Naive thymus-derived CD8-positive, alpha-beta T cell (primary cell): Measurements from ENCODE around the gene S100PBP. TPM values are rescaled to one million over a fixed set of nuclear protein-coding genes. Genes with fewer than 3 reads are reported as not detected.
A peak's percentile ranks its signal among the peaks of the same experiment; 100 is the strongest.

Source experiments
- ATAC-seq, 2 donors: fragments of 150-1000 bp; cut with Tn5 transposase in 1 of 2; sonication (Bioruptor Pico), chemical (Tn5 transposase) in 1 of 2; 1 replicate in 1 of 2; 2 replicates in 1 of 2; pipeline ENCODE4 v1.10.0; 2021; ENCODE audit warnings: mild to moderate bottlenecking in 2 of 2, moderate library complexity in 2 of 2
- POLR2A ChIA-PET: fragments of 350-600 bp; sonication (Branson Sonifier 250); formaldehyde crosslinking; loops from one replicate; lab custom pipeline; 2021; ENCODE audit warnings: antibody characterized with exemption; lab: Charles Lee
- DNase-seq, 10 donors: peaks; one replicate each; pipeline versions ENCODE4 v3.0.0 to v3.0.0-alpha.2; 2020 to 2022
- H3K27ac Mint-ChIP-seq, 10 donors: one replicate each; pipeline ENCODE4 v1.8.0; 2020 to 2022; ENCODE audit warnings: mild to moderate bottlenecking in 10 of 10, mixed read lengths in 10 of 10, moderate library complexity in 4 of 10, inconsistent platforms in 1 of 10
- H3K27me3 Mint-ChIP-seq, 5 donors: one replicate each; pipeline ENCODE4 v1.8.0; 2021 to 2022; ENCODE audit warnings: mixed read lengths in 5 of 5
- H3K36me3 Mint-ChIP-seq, 3 donors: one replicate each; pipeline ENCODE4 v1.8.0; 2020 to 2022; ENCODE audit warnings: mixed read lengths in 3 of 3, mild to moderate bottlenecking in 2 of 3, inconsistent platforms in 1 of 3
- H3K4me1 Mint-ChIP-seq, 4 donors: one replicate each; pipeline ENCODE4 v1.8.0; 2021 to 2022; ENCODE audit warnings: mixed read lengths in 4 of 4
- H3K4me3 Mint-ChIP-seq, 10 donors: one replicate each; pipeline ENCODE4 v1.8.0; 2020 to 2022; ENCODE audit warnings: mild to moderate bottlenecking in 10 of 10, mixed read lengths in 10 of 10, moderate library complexity in 6 of 10, inconsistent platforms in 1 of 10
- H3K9me3 Mint-ChIP-seq, 9 donors: one replicate each; pipeline ENCODE4 v1.8.0; 2020 to 2022; ENCODE audit warnings: mixed read lengths in 9 of 9, mild to moderate bottlenecking in 3 of 9, inconsistent platforms in 1 of 9, moderate library complexity in 1 of 9
- polyA plus RNA-seq, 3 donors: library from polyadenylated mRNA; unstranded; fragments of 300-500 nt; fragmentation: Illumina TruSeq; gene quantifications; one replicate each; pipeline ENCODE4 v1.2.3, GENCODE V29; 2021
- total RNA-seq, 8 experiments: library from RNA in 2 of 8; stranded (reverse) in 2 of 8; gene quantifications; one replicate each; pipeline ENCODE4 v1.2.3 and lab custom pipeline; 2021 to 2026

S100PBP gene
- total and polyA plus RNA-seq, 5 experiments from 2014 or later: 5.0 to 50.5 (median 9.6) TPM

- DNase-seq (no peak), ATAC-seq (no peak)
- Mint-ChIP-seq H3K9me3 (no peaks in the 10 kb centered on the region), H3K4me3 (peak overlapping the region in 8 of 10 donors; percentile 30 to 82 (median 68)), H3K36me3 (peaks cover 0 to 38% (median 0%) of the 10 kb centered on the region in 3 donors), H3K27me3 (peaks cover 23 to 53% (median 41%) of the 10 kb centered on the region in 5 donors), H3K27ac (peak overlapping the region in 2 of 10 donors; percentile 49 to 55), H3K4me1 (peaks cover 17 to 28% (median 22%) of the 10 kb centered on the region in 4 donors)
- POLR2A ChIA-PET: no interaction called here
These were observed 51.5 kb downstream of the S100PBP start for GRCh38 chr1:32868806-32869455.

GRCh38 chr1:32869923-32870614 lies 52.6 kb downstream of the S100PBP start:
- peaks cover 26 to 64% (median 49%) of the 10 kb centered on the region in 5 donors for H3K27me3 Mint-ChIP-seq

GRCh38 chr1:32870615-32871363 lies 53.3 kb downstream of the S100PBP start, which contains the start of gene FNDC5:
Gene FNDC5 (minus strand): TSS chr1:32870912.
- Mint-ChIP-seq H3K4me3 (peak within 1 kb of the TSS; percentile 66 to 86 (median 73)), H3K27ac (peak within 1 kb of the TSS in 2 of 10 donors; percentile 56 to 76), H3K36me3 (peaks cover 0 to 29% (median 0%) of the 10 kb centered on the region in 3 donors), H3K4me1 (peaks cover 14 to 28% (median 22%) of the 10 kb centered on the region in 4 donors), H3K9me3 (no peaks in the 10 kb centered on the region), H3K27me3 (peaks cover 30 to 71% (median 56%) of the 10 kb centered on the region in 5 donors)
- ATAC-seq (peak; percentile 31 to 43), DNase-seq (no peak)
- POLR2A ChIA-PET: no interaction called here

More at GRCh38 chr1:32869923-32870614, 52.6 kb downstream of the S100PBP start:
- Mint-ChIP-seq H3K4me1 (peaks cover 14 to 28% (median 22%) of the 10 kb centered on the region in 4 donors), H3K27ac (peak overlapping the region in 2 of 10 donors; percentile 40 to 56), H3K36me3 (peaks cover 0 to 27% (median 0%) of the 10 kb centered on the region in 3 donors), H3K4me3 (peak overlapping the region; percentile 62 to 86 (median 72)), H3K9me3 (no peaks in the 10 kb centered on the region)
- ATAC-seq (no peak), DNase-seq (no peak)
- POLR2A ChIA-PET: no interaction called here

- Mint-ChIP-seq H3K27me3 (peaks cover 30 to 79% (median 59%) of the 10 kb centered on the region in 5 donors), H3K36me3 (peaks cover 0 to 24% (median 0%) of the 10 kb centered on the region in 3 donors), H3K4me1 (peaks cover 14 to 28% (median 23%) of the 10 kb centered on the region in 4 donors), H3K27ac (peak overlapping the region in 1 of 10 donors; percentile 76), H3K9me3 (no peaks in the 10 kb centered on the region), H3K4me3 (peak overlapping the region; percentile 42 to 80 (median 69))
- ATAC-seq (no peak), DNase-seq (peak in 1 of 10 donors; percentile 10)
- POLR2A ChIA-PET: no interaction called here
These were observed 54.1 kb downstream of the S100PBP start for GRCh38 chr1:32871364-32872191.

- H3K36me3 Mint-ChIP-seq: peaks cover 0 to 21% (median 0%) of the 10 kb centered on the region in 3 donors
- POLR2A ChIA-PET: no interaction called here
- peaks cover 30 to 84% (median 59%) of the 10 kb centered on the region in 5 donors for H3K27me3 Mint-ChIP-seq
- ATAC-seq: no peak
- peaks cover 14 to 28% (median 23%) of the 10 kb centered on the region in 4 donors for H3K4me1 Mint-ChIP-seq
- peak overlapping the region in 1 of 10 donors; percentile 68 for H3K4me3 Mint-ChIP-seq
- H3K27ac Mint-ChIP-seq: no peak overlapping the region
- no peak for DNase-seq
- no peaks in the 10 kb centered on the region for H3K9me3 Mint-ChIP-seq
These were observed 54.7 kb downstream of the S100PBP start for GRCh38 chr1:32872192-32872460.

GRCh38 chr1:32873484-32873883 lies 56.0 kb downstream of the S100PBP start:
- H3K9me3 Mint-ChIP-seq: no peaks in the 10 kb centered on the region
- ATAC-seq (no peak), DNase-seq (peak in 1 of 10 donors; percentile 10)
- no peak overlapping the region for H3K4me3 Mint-ChIP-seq
- peaks cover 33 to 90% (median 62%) of the 10 kb centered on the region in 5 donors for H3K27me3 Mint-ChIP-seq
- peaks cover 0 to 13% (median 0%) of the 10 kb centered on the region in 3 donors for H3K36me3 Mint-ChIP-seq
- H3K4me1 Mint-ChIP-seq: peaks cover 14 to 28% (median 23%) of the 10 kb centered on the region in 4 donors
- POLR2A ChIA-PET: no interaction called here
- H3K27ac Mint-ChIP-seq: no peak overlapping the region

GRCh38 chr1:32874860-32875752 lies 57.7 kb downstream of the S100PBP start:
- POLR2A ChIA-PET: no interaction called here
- Mint-ChIP-seq H3K36me3 (peaks cover 0 to 2% (median 0%) of the 10 kb centered on the region in 3 donors), H3K4me3 (no peak overlapping the region), H3K9me3 (no peaks in the 10 kb centered on the region), H3K27me3 (peaks cover 24 to 74% (median 45%) of the 10 kb centered on the region in 5 donors), H3K27ac (peak overlapping the region in 1 of 10 donors; percentile 5), H3K4me1 (peaks cover 6 to 18% (median 17%) of the 10 kb centered on the region in 4 donors)
- ATAC-seq (no peak), DNase-seq (no peak)

GRCh38 chr1:32876341-32877210 lies 59.1 kb downstream of the S100PBP start:
- Mint-ChIP-seq H3K36me3 (peaks cover 0 to 2% (median 0%) of the 10 kb centered on the region in 3 donors), H3K4me3 (no peak overlapping the region), H3K27ac (no peak overlapping the region), H3K4me1 (peaks cover 3 to 9% (median 8%) of the 10 kb centered on the region in 4 donors), H3K9me3 (no peaks in the 10 kb centered on the region), H3K27me3 (peaks cover 18 to 75% (median 46%) of the 10 kb centered on the region in 5 donors)
- DNase-seq: peak in 9 of 10 donors; percentile 20 to 61 (median 49)
- POLR2A ChIA-PET: no interaction called here
- ATAC-seq: peak; percentile 80 to 85

- Mint-ChIP-seq H3K36me3 (peaks cover 0 to 2% (median 0%) of the 10 kb centered on the region in 3 donors), H3K4me3 (no peak overlapping the region), H3K9me3 (no peaks in the 10 kb centered on the region), H3K27ac (no peak overlapping the region), H3K4me1 (peaks cover 2 to 5% (median 5%) of the 10 kb centered on the region in 4 donors), H3K27me3 (peaks cover 14 to 69% (median 40%) of the 10 kb centered on the region in 5 donors)
- DNase-seq (no peak), ATAC-seq (no peak)
- POLR2A ChIA-PET: no interaction called here
These were observed 60.0 kb downstream of the S100PBP start for GRCh38 chr1:32877211-32878110.
